Thoracic aorta (tissue), 2 donors: ENCODE data around the gene CACNA1H. TPM values are rescaled to one million over a fixed set of nuclear protein-coding genes. Genes with fewer than 3 reads are reported as not detected.

ENCODE experiments used
- ATAC-seq: fragments of 150-250 bp; one replicate; pipeline ENCODE4 v1.8.0; 2017; ENCODE audit warnings: low read depth; ENCODE audit not compliant: insufficient number of reproducible peaks, low FRiP score
- DNase-seq: peaks from one replicate; pipeline ENCODE4 v3.0.0-alpha.2; 2020; ENCODE audit warnings: low spot score
- H3K27ac ChIP-seq, 2 donors: fragments of 200-600 bp; sonication (generic); 1 replicate in 1 of 2; 2 replicates in 1 of 2; pipeline ENCODE4 v1.5.1; 2016; ENCODE audit warnings: mild to moderate bottlenecking in 2 of 2, moderate library complexity in 2 of 2
- H3K27me3 ChIP-seq: fragments of 200-600 bp; sonication (generic); replicated peaks from 2 replicates; pipeline ENCODE4 v1.6.0; 2016; ENCODE audit warnings: mild to moderate bottlenecking; ENCODE audit not compliant: insufficient read depth
- H3K36me3 ChIP-seq: fragments of 200-600 bp; sonication (generic); one replicate; pipeline ENCODE4 v1.5.1; 2016
- H3K4me1 ChIP-seq, 2 donors: fragments of 200-600 bp; sonication (generic); 1 replicate in 1 of 2; 2 replicates in 1 of 2; pipeline versions ENCODE4 v1.5.1 to v1.6.0; 2016; ENCODE audit warnings: low read depth in 2 of 2, mild to moderate bottlenecking in 1 of 2; ENCODE audit not compliant: control insufficient read depth in 1 of 2
- H3K4me3 ChIP-seq: fragments of 200-600 bp; sonication (generic); 2 replicates; pipeline ENCODE4 v1.5.1; 2016; ENCODE audit warnings: mild to moderate bottlenecking
- H3K9me3 ChIP-seq: fragments of 200-600 bp; sonication (generic); 2 replicates; pipeline ENCODE4 v1.5.1; 2016
- total RNA-seq, 2 donors: library from RNA; depleted of rRNA; stranded (reverse); fragments of >200 nt; gene quantifications; one replicate each; pipeline versions ENCODE4 v1.1.0 to v1.2.3, GENCODE V29; 2016
- TF ChIP-seq, protein P1 (sequence below): fragments of 200-600 bp; sonication (generic); IDR thresholded peaks from one replicate; pipeline ENCODE4 v1.5.1; 2019; ENCODE audit warnings: antibody characterized with exemption

The CACNA1H gene
- total RNA-seq, 2 donors from 2014 or later, result 14.7 to 33.0 TPM

GRCh38 chr16:1107731-1108130, 45.2 kb upstream of the CACNA1H start:
- peaks cover 3 to 15% of the 10 kb centered on the region in 2 donors for H3K4me1 ChIP-seq
- H3K27me3 ChIP-seq, result no peaks in the 10 kb centered on the region
- TF ChIP-seq, protein P1, sequence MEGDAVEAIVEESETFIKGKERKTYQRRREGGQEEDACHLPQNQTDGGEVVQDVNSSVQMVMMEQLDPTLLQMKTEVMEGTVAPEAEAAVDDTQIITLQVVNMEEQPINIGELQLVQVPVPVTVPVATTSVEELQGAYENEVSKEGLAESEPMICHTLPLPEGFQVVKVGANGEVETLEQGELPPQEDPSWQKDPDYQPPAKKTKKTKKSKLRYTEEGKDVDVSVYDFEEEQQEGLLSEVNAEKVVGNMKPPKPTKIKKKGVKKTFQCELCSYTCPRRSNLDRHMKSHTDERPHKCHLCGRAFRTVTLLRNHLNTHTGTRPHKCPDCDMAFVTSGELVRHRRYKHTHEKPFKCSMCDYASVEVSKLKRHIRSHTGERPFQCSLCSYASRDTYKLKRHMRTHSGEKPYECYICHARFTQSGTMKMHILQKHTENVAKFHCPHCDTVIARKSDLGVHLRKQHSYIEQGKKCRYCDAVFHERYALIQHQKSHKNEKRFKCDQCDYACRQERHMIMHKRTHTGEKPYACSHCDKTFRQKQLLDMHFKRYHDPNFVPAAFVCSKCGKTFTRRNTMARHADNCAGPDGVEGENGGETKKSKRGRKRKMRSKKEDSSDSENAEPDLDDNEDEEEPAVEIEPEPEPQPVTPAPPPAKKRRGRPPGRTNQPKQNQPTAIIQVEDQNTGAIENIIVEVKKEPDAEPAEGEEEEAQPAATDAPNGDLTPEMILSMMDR, result no peak
- ATAC-seq (no peak), DNase-seq (no peak)
- H3K36me3 ChIP-seq, result no peaks in the 10 kb centered on the region
- H3K27ac ChIP-seq, result no peak overlapping the region
- H3K9me3 ChIP-seq, result no peaks in the 10 kb centered on the region
- H3K4me3 ChIP-seq, result no peak overlapping the region

DNA sequence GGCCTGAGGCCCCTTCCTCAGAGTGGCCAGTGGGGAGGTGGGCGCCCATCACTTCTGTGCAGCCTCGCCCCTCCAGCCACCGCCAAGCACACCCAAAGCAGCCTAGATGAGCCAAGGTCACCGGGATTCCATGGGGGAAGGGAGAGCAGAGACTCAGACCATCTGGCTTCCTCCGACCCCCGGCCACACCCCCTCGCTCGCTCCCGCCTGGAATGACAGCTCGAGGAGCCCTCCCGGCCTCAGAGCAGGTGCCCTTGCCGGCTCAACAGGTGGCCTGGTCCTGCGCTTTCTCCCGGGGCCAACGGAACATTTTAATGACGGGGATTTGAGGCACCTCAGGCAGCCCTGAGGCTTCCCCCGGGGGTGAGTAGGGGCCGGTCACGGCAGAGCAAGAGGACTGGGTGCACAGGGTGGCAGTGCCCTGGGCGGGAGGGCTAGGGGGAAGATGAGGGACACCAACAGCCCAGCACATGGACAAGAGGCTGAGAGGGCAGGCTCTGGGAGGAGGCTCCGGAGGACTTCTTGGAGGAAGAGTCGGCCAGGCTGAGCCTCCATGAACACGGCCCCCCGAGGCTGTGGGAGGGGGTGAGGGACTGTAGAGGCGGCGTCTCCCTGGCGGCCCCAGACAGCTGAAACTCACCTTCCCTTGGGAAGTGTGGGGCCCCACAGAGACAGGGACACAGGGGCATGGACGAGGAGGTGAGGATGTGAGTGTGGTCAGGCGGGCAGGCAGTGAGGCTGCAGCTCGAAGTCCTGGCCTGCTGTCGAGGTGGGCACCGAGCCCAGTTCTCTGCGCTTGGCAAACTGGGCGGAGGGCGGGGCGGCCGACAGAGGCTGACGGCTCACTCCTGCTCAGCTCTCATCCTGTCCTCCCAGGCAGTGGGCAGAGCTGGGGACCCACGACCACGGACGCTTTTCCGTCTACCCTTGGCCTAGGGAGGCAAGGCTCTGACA, 44.3 kb upstream of the CACNA1H start:
- Histone ChIP-seq H3K27ac (no peak overlapping the region), H3K4me3 (no peak overlapping the region), H3K4me1 (peaks cover 0 to 10% of the 10 kb centered on the region in 2 donors), H3K27me3 (no peaks in the 10 kb centered on the region), H3K36me3 (no peaks in the 10 kb centered on the region), H3K9me3 (no peaks in the 10 kb centered on the region)
- TF ChIP-seq, protein P1, result no peak
- no peak for DNase-seq
- ATAC-seq, result no peak

DNA sequence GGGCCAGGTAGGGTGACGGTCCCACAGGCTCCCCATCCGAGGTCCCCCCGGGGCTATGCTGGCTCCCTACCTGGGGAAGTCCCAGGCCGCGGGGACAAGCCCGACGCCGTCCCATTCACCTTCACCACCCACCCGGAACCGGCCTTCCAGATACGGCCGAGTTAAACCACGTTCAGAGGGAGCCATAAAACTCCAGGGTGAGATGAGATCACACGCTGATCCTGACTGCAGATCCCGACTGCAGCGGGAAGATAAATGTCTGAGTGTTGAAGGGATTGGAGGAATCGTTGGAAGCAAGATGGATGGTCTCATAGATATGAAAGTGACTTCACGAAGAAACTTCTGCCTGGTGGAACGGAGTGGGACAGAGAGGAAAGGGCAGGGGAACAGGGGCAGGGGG, 43.3 kb upstream of the CACNA1H start:
- H3K36me3 ChIP-seq, result no peaks in the 10 kb centered on the region
- H3K9me3 ChIP-seq, result no peaks in the 10 kb centered on the region
- H3K27me3 ChIP-seq, result no peaks in the 10 kb centered on the region
- ATAC-seq (no peak), DNase-seq (no peak)
- TF ChIP-seq, protein P1, result no peak
- no peak overlapping the region for H3K27ac ChIP-seq
- H3K4me1 ChIP-seq, result peaks cover 0 to 10% of the 10 kb centered on the region in 2 donors
- no peak overlapping the region for H3K4me3 ChIP-seq

- no peaks in the 10 kb centered on the region for H3K27me3 ChIP-seq
These were observed 40.3 kb upstream of the CACNA1H start for GRCh38 chr16:1112506-1113184.

DNA sequence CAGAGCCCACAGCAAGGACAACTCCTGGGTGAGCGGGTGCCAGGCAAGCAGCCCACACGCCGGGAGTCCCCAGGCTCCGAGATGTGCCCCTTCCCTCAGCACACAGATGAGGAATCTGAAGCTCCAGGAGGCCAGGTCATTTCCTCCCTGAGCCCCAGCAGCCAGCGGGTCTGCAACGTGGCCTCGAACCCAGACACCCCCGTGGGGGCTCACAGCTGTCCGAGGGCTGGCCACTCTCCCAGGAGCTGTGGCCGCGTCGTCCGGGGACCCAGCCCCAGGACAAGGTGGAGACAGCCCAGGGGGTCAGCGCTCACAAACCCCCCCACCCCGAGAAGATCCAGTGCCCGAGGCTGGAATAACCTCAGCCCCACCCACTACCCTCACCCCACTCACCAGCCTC, 39.4 kb upstream of the CACNA1H start:
- ATAC-seq, result no peak
- DNase-seq, result no peak
- Histone ChIP-seq H3K9me3 (no peaks in the 10 kb centered on the region), H3K4me3 (no peak overlapping the region), H3K36me3 (no peaks in the 10 kb centered on the region), H3K4me1 (peaks cover 0 to 9% of the 10 kb centered on the region in 2 donors), H3K27ac (no peak overlapping the region), H3K27me3 (no peaks in the 10 kb centered on the region)
- TF ChIP-seq, protein P1, result no peak

More at GRCh38 chr16:1112506-1113184, 40.3 kb upstream of the CACNA1H start:
- H3K4me3 ChIP-seq, result no peak overlapping the region
- no peaks in the 10 kb centered on the region for H3K36me3 ChIP-seq
- no peaks in the 10 kb centered on the region for H3K9me3 ChIP-seq
- DNase-seq (no peak), ATAC-seq (no peak)
- H3K27ac ChIP-seq, result no peak overlapping the region
- H3K4me1 ChIP-seq, result peaks cover 0 to 10% of the 10 kb centered on the region in 2 donors
- TF ChIP-seq, protein P1, result no peak
